K562 treated with DMSO at 1 percent for 4 hours (cell line): ENCODE measurements around the gene TMEM181. TPM values are rescaled to one million over a fixed set of nuclear protein-coding genes. Genes with fewer than 3 reads are reported as not detected.

Experiments
- total RNA-seq: library from RNA; unstranded; fragments of 300-600 nt; gene quantifications from 2 replicates; pipeline ENCODE4 v1.2.3, GENCODE V29; 2022; ENCODE audit not compliant: insufficient read depth

Gene TMEM181
- total RNA-seq: 5.8 and 9.3 TPM in 2 replicates

DNA sequence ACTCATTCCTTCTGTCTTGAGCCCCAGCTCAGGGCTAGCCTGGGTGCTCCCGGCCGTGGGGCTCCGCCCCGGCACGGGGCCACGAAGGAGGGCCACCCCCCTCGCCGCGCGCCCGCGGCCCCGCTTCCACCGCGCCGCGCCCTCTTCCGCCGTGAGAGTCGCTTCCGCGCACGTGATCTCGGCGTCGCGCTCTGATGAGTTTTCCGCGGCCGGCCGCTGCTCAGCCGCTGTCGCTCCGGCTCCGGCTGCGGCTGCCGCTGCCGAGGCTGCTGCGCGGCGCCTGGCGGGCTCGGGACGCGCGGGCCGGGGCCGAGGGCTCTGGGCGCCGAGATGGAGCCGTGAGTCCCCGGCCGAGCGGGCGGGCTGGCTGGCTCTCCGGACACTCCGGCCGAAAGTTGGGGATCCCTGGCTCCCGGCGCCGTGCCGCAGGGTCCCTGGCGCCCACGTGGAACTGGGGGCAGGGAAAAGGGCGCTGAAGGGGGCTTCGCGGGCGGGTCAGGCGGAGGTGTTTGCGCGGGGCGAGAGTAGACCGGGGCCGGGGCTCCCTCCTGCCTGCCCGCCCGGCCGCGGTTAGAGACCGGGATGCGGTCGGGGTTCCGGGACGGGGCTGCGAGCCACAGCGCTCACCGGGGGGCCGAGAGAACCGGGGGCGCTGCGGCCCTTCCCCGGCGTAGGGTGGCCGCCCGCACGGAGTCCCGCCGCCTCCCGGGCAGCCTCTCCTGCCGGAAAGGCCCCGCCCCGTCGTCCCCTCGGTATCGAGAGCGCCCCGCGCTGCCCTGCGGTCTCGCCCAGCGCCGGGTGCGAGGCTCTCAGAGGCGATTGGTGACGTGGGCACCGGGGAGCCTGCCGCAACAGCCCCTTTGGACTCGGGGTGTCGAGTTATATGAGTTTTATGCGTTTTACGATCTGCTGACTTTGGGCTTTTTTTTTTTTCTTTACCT is at the start of gene TMEM181:
Gene TMEM181 (plus strand): TSS at position 197 of the 941 bp plus-strand sequence. CDS start 134 bp downstream, at position 331.

GRCh38 chr6:158644231-158645063 is 84.6 kb downstream of the TMEM181 start, which contains the start of gene DYNLT1:
Gene DYNLT1, minus strand, starts transcription at chr6:158644743. Its CDS starts 35 bp downstream, at chr6:158644708.

DNA sequence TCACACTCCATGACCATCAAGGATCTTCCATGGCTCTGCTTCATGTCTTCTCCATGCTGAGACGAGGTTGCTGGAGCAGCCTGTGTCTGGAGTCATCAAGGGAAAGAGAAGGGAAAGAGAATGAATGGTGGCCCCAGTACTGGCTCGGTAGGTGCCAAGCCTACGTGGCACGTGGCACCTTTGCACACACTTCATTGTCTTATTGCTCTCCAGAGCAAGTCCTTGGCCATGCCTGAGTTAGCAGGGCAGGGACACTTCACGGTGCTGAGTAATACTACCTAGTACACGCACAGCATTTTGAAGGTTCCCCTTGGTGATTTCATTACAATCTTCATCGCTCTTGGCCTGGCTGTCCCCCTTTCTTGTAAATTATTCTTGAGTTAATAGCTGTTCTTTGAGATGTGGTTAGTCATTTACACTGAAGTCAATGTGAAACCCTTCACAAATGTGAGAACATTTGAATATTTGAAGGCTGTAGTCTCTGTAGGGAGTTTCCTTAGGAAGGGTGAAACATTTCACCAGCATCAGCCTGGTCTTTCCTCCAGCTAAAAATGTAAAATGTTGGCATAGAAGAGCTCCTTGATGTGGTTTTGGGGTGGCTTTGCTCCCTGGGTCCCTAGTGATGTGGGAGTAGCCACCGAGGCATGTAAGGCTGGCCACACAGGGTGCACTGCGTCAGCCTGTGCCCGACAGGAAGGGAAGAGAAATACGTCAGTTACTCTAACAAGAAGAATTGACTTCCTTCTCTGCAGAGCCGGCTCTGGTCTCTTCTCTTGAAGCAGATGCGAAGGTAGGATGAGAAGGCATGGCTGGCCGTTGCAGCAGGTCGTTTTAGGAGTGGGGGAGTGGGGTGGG is 89.6 kb downstream of the TMEM181 start, which contains the start of gene SYTL3:
Gene SYTL3 (plus strand): TSS at position 766 of the 855 bp plus-strand sequence. CDS start 13,215 bp downstream, outside the sequence.

Other genes with a start within 250 kb of the TMEM181 start
- 5.4 TPM in 2 replicates for gene TULP4, start 247.6 kb upstream of the TMEM181 start, total RNA-seq
- 120 and 152 TPM in 2 replicates for gene DYNLT1, start 84.7 kb downstream of the TMEM181 start, total RNA-seq
- 0.38 TPM in 1 of 2 replicates, not detected in the other for gene SYTL3, start 90.0 kb downstream of the TMEM181 start, total RNA-seq